ENCODE measurements around the gene SMAD4. TPM values are rescaled to one million over a fixed set of nuclear protein-coding genes. Genes with fewer than 3 reads are reported as not detected.

The SMAD4 gene
- total RNA-seq, 1 experiment from 2014 or later: 61.3 TPM

DNA sequence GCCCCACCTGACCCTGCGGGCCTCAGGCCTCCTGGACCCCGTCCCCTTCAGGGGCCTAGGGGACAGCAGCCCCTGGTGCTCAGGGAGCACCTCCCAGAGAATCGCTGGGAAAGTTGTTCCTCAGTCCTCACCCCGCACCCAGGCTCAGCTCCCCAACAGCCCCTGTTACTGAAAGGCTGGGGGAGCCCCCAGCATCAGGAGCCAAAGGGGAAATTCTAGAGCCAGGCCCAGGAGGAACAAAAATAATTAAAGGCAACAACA is 91.5 kb downstream of the SMAD4 start:
- CTCF ChIA-PET: no interaction called here
- in situ Hi-C loops (cut with HindIII; ENCODE audit: low pct_unique_long_range_greater_than_20kb, low sequenced_read_pairs): no loop called here

GRCh38 chr18:51122266-51123045 is 92.4 kb downstream of the SMAD4 start:
- DNase-seq (ENCODE audit: low read depth, low spot score): no peak
- Histone ChIP-seq H3K36me3 (ENCODE audit: control insufficient read depth, insufficient read depth, low read length) (no peaks in the 10 kb centered on the region), H3K27ac (ENCODE audit: low read length) (no peak overlapping the region), H3K27me3 (ENCODE audit: control insufficient read depth, insufficient read depth, low read length) (no peaks in the 10 kb centered on the region), H3K4me1 (ENCODE audit: control insufficient read depth, insufficient read depth, low read length) (no peaks in the 10 kb centered on the region), H3K9me3 (ENCODE audit: control insufficient read depth, insufficient read depth, low read depth, low read length) (no peaks in the 10 kb centered on the region), H3K4me3 (ENCODE audit: low read depth in 2 of 2, low read length in 2 of 2) (no peak overlapping the region)
- ChIA-PET POLR2A (no interaction called here), CTCF (no interaction called here)
- intact Hi-C loops (cut with micrococcal nuclease; ENCODE audit: unreplicated experiment) (no loop called here), in situ Hi-C loops (cut with HindIII; ENCODE audit: low pct_unique_long_range_greater_than_20kb, low sequenced_read_pairs) (no loop called here)
- TF ChIP-seq, protein P1, sequence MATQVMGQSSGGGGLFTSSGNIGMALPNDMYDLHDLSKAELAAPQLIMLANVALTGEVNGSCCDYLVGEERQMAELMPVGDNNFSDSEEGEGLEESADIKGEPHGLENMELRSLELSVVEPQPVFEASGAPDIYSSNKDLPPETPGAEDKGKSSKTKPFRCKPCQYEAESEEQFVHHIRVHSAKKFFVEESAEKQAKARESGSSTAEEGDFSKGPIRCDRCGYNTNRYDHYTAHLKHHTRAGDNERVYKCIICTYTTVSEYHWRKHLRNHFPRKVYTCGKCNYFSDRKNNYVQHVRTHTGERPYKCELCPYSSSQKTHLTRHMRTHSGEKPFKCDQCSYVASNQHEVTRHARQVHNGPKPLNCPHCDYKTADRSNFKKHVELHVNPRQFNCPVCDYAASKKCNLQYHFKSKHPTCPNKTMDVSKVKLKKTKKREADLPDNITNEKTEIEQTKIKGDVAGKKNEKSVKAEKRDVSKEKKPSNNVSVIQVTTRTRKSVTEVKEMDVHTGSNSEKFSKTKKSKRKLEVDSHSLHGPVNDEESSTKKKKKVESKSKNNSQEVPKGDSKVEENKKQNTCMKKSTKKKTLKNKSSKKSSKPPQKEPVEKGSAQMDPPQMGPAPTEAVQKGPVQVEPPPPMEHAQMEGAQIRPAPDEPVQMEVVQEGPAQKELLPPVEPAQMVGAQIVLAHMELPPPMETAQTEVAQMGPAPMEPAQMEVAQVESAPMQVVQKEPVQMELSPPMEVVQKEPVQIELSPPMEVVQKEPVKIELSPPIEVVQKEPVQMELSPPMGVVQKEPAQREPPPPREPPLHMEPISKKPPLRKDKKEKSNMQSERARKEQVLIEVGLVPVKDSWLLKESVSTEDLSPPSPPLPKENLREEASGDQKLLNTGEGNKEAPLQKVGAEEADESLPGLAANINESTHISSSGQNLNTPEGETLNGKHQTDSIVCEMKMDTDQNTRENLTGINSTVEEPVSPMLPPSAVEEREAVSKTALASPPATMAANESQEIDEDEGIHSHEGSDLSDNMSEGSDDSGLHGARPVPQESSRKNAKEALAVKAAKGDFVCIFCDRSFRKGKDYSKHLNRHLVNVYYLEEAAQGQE (IDR thresholded peaks at IDR 0.05; ENCODE audit: insufficient read depth in 1 of 2, low read depth in 2 of 2, low read length in 1 of 2): no peak
- TF ChIP-seq TCF7L2 (IDR thresholded peaks at IDR 0.05; ENCODE audit: low read depth, low read length) (no peak), POLR2AphosphoS5 (IDR thresholded peaks at IDR 0.05; ENCODE audit: low read depth, low read length) (no peak), SIN3A (IDR thresholded peaks at IDR 0.05; ENCODE audit: borderline replicate concordance, insufficient read depth, low read depth, low read length) (no peak)
- TF ChIP-seq, protein P2, sequence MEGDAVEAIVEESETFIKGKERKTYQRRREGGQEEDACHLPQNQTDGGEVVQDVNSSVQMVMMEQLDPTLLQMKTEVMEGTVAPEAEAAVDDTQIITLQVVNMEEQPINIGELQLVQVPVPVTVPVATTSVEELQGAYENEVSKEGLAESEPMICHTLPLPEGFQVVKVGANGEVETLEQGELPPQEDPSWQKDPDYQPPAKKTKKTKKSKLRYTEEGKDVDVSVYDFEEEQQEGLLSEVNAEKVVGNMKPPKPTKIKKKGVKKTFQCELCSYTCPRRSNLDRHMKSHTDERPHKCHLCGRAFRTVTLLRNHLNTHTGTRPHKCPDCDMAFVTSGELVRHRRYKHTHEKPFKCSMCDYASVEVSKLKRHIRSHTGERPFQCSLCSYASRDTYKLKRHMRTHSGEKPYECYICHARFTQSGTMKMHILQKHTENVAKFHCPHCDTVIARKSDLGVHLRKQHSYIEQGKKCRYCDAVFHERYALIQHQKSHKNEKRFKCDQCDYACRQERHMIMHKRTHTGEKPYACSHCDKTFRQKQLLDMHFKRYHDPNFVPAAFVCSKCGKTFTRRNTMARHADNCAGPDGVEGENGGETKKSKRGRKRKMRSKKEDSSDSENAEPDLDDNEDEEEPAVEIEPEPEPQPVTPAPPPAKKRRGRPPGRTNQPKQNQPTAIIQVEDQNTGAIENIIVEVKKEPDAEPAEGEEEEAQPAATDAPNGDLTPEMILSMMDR (IDR thresholded peaks at IDR 0.05): no peak
- ATAC-seq: no peak
- no TSS peak for BruUV-seq (replicated peaks)

More for the DNA sequence above, 91.5 kb downstream of the SMAD4 start:
- intact Hi-C loops (cut with micrococcal nuclease; ENCODE audit: unreplicated experiment): no loop called here
- Histone ChIP-seq H3K4me3 (ENCODE audit: low read depth in 2 of 2, low read length in 2 of 2) (no peak overlapping the region), H3K27me3 (ENCODE audit: control insufficient read depth, insufficient read depth, low read length) (no peaks in the 10 kb centered on the region), H3K27ac (ENCODE audit: low read length) (no peak overlapping the region), H3K4me1 (ENCODE audit: control insufficient read depth, insufficient read depth, low read length) (no peaks in the 10 kb centered on the region), H3K9me3 (ENCODE audit: control insufficient read depth, insufficient read depth, low read depth, low read length) (no peaks in the 10 kb centered on the region), H3K36me3 (ENCODE audit: control insufficient read depth, insufficient read depth, low read length) (no peaks in the 10 kb centered on the region)
- DNase-seq (ENCODE audit: low read depth, low spot score) (no peak), ATAC-seq (no peak)
- POLR2A ChIA-PET: no interaction called here
- no TSS peak for BruUV-seq (replicated peaks)
- TF ChIP-seq, protein P2 (IDR thresholded peaks at IDR 0.05): no peak
